Neural progenitor cell (in vitro differentiated cells): Measurements from ENCODE around the gene TOMM6. TPM values are rescaled to one million over a fixed set of nuclear protein-coding genes. Genes with fewer than 3 reads are reported as not detected.
"Not testable (repeated sequence)": the region's sequence is repeated elsewhere in the genome, so short reads cannot be mapped to it uniquely, and the experiment has no call there.

ENCODE experiments used
- DNase-seq: peaks from one replicate; pipeline ENCODE4 v3.0.0-alpha.2; 2016; ENCODE audit warnings: low spot score
- H2AFZ ChIP-seq: fragments of 200-600 bp; sonication (generic); replicated peaks from 2 replicates; pipeline ENCODE4 v1.6.1; 2016; ENCODE audit warnings: antibody characterized with exemption
- H3F3A ChIP-seq: fragments of 200-600 bp; sonication (generic); 2 replicates; pipeline ENCODE4 v1.6.1; 2016; ENCODE audit warnings: antibody characterized with exemption, low read depth
- H3K27ac ChIP-seq: fragments of 200-600 bp; sonication (generic); 2 replicates; pipeline ENCODE4 v1.5.1; 2016; ENCODE audit warnings: mild to moderate bottlenecking
- H3K27me3 ChIP-seq: fragments of 200-600 bp; sonication (generic); 2 replicates; pipeline ENCODE4 v1.6.1; 2016; ENCODE audit warnings: mild to moderate bottlenecking, moderate library complexity
- H3K36me3 ChIP-seq: fragments of 200-600 bp; sonication (generic); 2 replicates; pipeline ENCODE4 v1.5.1; 2016
- H3K4me1 ChIP-seq: fragments of 200-600 bp; sonication (generic); 2 replicates; pipeline ENCODE4 v1.6.1; 2016; ENCODE audit warnings: mixed run types
- H3K4me2 ChIP-seq: fragments of 200-600 bp; sonication (generic); 2 replicates; pipeline ENCODE4 v1.6.1; 2016
- H3K4me3 ChIP-seq: fragments of 200-600 bp; sonication (generic); 2 replicates; pipeline ENCODE4 v1.5.1; 2016
- H3K79me2 ChIP-seq: fragments of 200-600 bp; sonication (generic); 2 replicates; pipeline ENCODE4 v1.6.1; 2016; ENCODE audit warnings: low read depth
- H3K9ac ChIP-seq: fragments of 200-600 bp; sonication (generic); 2 replicates; pipeline ENCODE4 v1.6.1; 2016
- H3K9me3 ChIP-seq: fragments of 200-600 bp; sonication (generic); 2 replicates; pipeline ENCODE4 v1.5.1; 2016; ENCODE audit warnings: low read depth
- H4K20me1 ChIP-seq: fragments of 200-600 bp; sonication (generic); 2 replicates; pipeline ENCODE4 v1.6.1; 2016; ENCODE audit warnings: low read depth
- H3K27ac Mint-ChIP-seq: 3 replicates; pipeline ENCODE4 v1.8.0; 2021; ENCODE audit warnings: mixed read lengths
- H3K27me3 Mint-ChIP-seq: 2 replicates; pipeline ENCODE4 v1.8.0; 2022; ENCODE audit warnings: low read depth, mild to moderate bottlenecking, inconsistent platforms, moderate library complexity, mixed read lengths; ENCODE audit not compliant: insufficient read depth
- H3K36me3 Mint-ChIP-seq: 3 replicates; pipeline ENCODE4 v1.8.0; 2021; ENCODE audit warnings: mixed read lengths
- H3K4me1 Mint-ChIP-seq: 3 replicates; pipeline ENCODE4 v1.8.0; 2021; ENCODE audit warnings: mixed read lengths
- H3K4me3 Mint-ChIP-seq: 3 replicates; pipeline ENCODE4 v1.8.0; 2021; ENCODE audit warnings: mild to moderate bottlenecking, moderate library complexity, mixed read lengths
- H3K9me3 Mint-ChIP-seq: 3 replicates; pipeline ENCODE4 v1.8.0; 2020; ENCODE audit warnings: mixed read lengths
- EZH2 ChIP-seq: fragments of 200-600 bp; sonication (generic); IDR thresholded peaks from 2 replicates; pipeline ENCODE4 v1.6.1; 2017; ENCODE audit warnings: antibody characterized with exemption, mild to moderate bottlenecking, moderate library complexity
- EZH2phosphoT487 ChIP-seq: fragments of 200-600 bp; sonication (generic); IDR thresholded peaks from 2 replicates; pipeline ENCODE4 v1.6.1; 2017; ENCODE audit warnings: antibody characterized with exemption
- total RNA-seq: library from RNA; depleted of rRNA; stranded (reverse); fragments of >200 nt; gene quantifications from 2 replicates; pipeline ENCODE4 v1.2.3, GENCODE V29; 2015; ENCODE audit warnings: low replicate concordance
- TF ChIP-seq, protein P1 (sequence below): fragments of 200-600 bp; sonication (generic); IDR thresholded peaks from 2 replicates; pipeline ENCODE4 v1.5.1; 2017; ENCODE audit warnings: antibody characterized with exemption, mild to moderate bottlenecking

TOMM6 gene
- total RNA-seq, 1 donor from 2014 or later, result 182 TPM

GRCh38 chr6:41801380-41801779, 13.9 kb downstream of the TOMM6 start:
- H3K4me1 Mint-ChIP-seq, result no peaks in the 10 kb centered on the region

DNA sequence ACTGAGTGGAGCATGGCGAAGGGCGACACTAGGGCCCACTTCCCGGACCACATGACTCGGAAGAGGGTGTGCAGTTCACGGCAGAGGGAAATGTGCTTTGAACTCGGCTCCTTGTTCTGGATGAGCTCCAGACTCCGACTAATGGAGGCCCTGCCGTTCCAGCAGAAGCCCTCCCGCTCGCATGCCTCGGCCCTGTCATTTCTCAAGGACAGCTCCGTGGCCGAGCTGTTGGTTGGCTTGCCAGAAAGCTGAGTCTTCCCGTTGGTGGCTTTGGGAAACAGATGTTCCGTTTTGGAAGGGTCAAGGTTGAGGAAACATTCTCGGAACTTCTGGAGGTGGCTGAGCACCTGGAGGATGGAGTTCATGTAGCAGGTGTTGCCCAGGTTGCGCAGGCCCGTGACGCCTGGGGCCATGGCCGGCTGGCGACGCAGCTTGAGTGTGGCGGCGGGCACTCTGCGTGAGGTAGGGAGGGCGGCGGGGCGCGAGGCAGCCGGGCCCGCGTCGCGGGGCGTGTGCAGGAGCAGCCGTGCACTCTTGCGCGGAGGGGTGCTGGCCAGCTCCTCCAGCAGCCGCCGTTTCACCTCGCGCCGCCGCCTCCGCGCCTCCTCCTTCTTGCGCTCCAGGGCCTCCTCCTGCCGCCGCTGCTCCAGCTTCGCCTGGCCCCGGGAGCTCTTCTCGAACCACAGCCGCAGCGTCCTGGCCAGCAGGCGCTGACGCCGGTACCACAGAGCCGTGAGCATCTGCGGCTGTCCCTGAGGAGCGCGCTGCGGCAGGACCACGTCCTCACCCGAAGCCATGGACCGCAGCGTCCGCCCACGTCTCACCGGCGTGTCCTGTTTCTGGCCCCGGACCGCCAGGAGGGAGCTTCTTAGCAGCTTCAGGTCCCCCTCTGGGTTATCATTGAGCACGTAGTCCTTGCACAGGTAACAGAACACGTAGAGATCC, 18.6 kb downstream of the TOMM6 start:
- no peaks in the 10 kb centered on the region for H3K4me1 Mint-ChIP-seq
- no peak overlapping the region for H3K4me2 ChIP-seq

More at GRCh38 chr6:41801380-41801779, 13.9 kb downstream of the TOMM6 start:
- Mint-ChIP-seq H3K27ac (no peak overlapping the region), H3K36me3 (peaks cover 8% of the 10 kb centered on the region), H3K4me3 (no peak overlapping the region), H3K9me3 (no peaks in the 10 kb centered on the region), H3K27me3 (peaks cover 5% of the 10 kb centered on the region)
- Histone ChIP-seq H3K4me2 (no peak overlapping the region), H3F3A (peaks cover 10% of the 10 kb centered on the region), H4K20me1 (peaks cover 27% of the 10 kb centered on the region), H3K9ac (no peak overlapping the region), H3K9me3 (no peaks in the 10 kb centered on the region), H3K36me3 (peaks cover 12% of the 10 kb centered on the region), H2AFZ (no peak overlapping the region), H3K27me3 (no peaks in the 10 kb centered on the region), H3K4me3 (no peak overlapping the region), H3K79me2 (peaks cover 6% of the 10 kb centered on the region), H3K4me1 (no peaks in the 10 kb centered on the region), H3K27ac (no peak overlapping the region)
- DNase-seq, result no peak
- TF ChIP-seq, protein P1, sequence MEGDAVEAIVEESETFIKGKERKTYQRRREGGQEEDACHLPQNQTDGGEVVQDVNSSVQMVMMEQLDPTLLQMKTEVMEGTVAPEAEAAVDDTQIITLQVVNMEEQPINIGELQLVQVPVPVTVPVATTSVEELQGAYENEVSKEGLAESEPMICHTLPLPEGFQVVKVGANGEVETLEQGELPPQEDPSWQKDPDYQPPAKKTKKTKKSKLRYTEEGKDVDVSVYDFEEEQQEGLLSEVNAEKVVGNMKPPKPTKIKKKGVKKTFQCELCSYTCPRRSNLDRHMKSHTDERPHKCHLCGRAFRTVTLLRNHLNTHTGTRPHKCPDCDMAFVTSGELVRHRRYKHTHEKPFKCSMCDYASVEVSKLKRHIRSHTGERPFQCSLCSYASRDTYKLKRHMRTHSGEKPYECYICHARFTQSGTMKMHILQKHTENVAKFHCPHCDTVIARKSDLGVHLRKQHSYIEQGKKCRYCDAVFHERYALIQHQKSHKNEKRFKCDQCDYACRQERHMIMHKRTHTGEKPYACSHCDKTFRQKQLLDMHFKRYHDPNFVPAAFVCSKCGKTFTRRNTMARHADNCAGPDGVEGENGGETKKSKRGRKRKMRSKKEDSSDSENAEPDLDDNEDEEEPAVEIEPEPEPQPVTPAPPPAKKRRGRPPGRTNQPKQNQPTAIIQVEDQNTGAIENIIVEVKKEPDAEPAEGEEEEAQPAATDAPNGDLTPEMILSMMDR, result peak; percentile 42
- TF ChIP-seq EZH2phosphoT487, result no peak
- no peak for TF ChIP-seq EZH2

GRCh38 chr6:41811095-41811494, 23.6 kb downstream of the TOMM6 start:
- Histone ChIP-seq H3K27ac (no peak overlapping the region), H3K4me2 (no peak overlapping the region), H2AFZ (no peak overlapping the region), H3K4me1 (no peaks in the 10 kb centered on the region), H3K36me3 (no peaks in the 10 kb centered on the region), H3K9me3 (no peaks in the 10 kb centered on the region), H3K9ac (no peak overlapping the region), H3F3A (no peaks in the 10 kb centered on the region), H3K4me3 (no peak overlapping the region), H3K79me2 (peaks cover 7% of the 10 kb centered on the region), H4K20me1 (no peaks in the 10 kb centered on the region), H3K27me3 (no peaks in the 10 kb centered on the region)
- Mint-ChIP-seq H3K27me3 (no peaks in the 10 kb centered on the region), H3K9me3 (no peaks in the 10 kb centered on the region), H3K36me3 (no peaks in the 10 kb centered on the region), H3K4me1 (no peaks in the 10 kb centered on the region), H3K27ac (no peak overlapping the region), H3K4me3 (no peak overlapping the region)
- DNase-seq, result no peak
- no peak for TF ChIP-seq EZH2
- TF ChIP-seq EZH2phosphoT487, result no peak
- TF ChIP-seq, protein P1, result no peak

More for the DNA sequence above, 18.6 kb downstream of the TOMM6 start:
- no peaks in the 10 kb centered on the region for H3K27me3 ChIP-seq
- TF ChIP-seq EZH2phosphoT487, result no peak
- TF ChIP-seq EZH2, result no peak
- TF ChIP-seq, protein P1, result no peak
- DNase-seq, result no peak
- Mint-ChIP-seq H3K36me3 (no peaks in the 10 kb centered on the region), H3K4me3 (no peak overlapping the region), H3K27me3 (peaks cover 3% of the 10 kb centered on the region), H3K27ac (no peak overlapping the region), H3K9me3 (no peaks in the 10 kb centered on the region)
- no peaks in the 10 kb centered on the region for H3K36me3 ChIP-seq
- peaks cover 23% of the 10 kb centered on the region for H4K20me1 ChIP-seq
- peaks cover 6% of the 10 kb centered on the region for H3K79me2 ChIP-seq
- no peak overlapping the region for H3K4me3 ChIP-seq
- peaks cover 10% of the 10 kb centered on the region for H3F3A ChIP-seq
- no peak overlapping the region for H2AFZ ChIP-seq
- no peaks in the 10 kb centered on the region for H3K9me3 ChIP-seq
- no peaks in the 10 kb centered on the region for H3K4me1 ChIP-seq
- H3K27ac ChIP-seq, result no peak overlapping the region
- H3K9ac ChIP-seq, result no peak overlapping the region

DNA sequence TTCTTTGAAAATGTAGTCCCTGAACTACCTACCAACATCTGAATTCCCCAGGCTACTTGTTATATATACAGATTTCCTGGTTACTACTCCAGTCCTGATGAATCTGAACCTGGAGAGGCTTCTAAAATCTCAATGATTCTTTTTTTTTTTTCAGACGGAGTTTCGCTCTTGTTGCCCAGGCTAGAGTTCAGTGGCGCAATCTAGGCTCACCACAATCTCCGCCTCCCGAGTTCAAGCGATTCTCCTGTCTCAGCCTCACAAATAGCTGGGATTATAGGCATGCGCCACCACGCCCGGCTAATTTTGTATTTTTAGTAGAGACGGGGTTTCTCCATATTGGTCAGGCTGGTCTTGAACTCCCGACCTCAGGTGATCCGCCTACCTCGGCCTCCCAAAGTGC, 24.5 kb downstream of the TOMM6 start:
- not testable (repeated sequence) for H3K9me3 ChIP-seq, H3K4me1 Mint-ChIP-seq, H3K4me2 ChIP-seq, H2AFZ ChIP-seq, H3K4me1 ChIP-seq, H3K27me3 ChIP-seq, H3K4me3 ChIP-seq, H3K79me2 ChIP-seq, H3K27me3 Mint-ChIP-seq, H3K9ac ChIP-seq, H3K4me3 Mint-ChIP-seq, H4K20me1 ChIP-seq, H3K27ac ChIP-seq, DNase-seq, H3F3A ChIP-seq, H3K9me3 Mint-ChIP-seq, H3K27ac Mint-ChIP-seq, H3K36me3 Mint-ChIP-seq, H3K36me3 ChIP-seq
